Activated CD8-positive, alpha-beta memory T cell treated with anti-CD3 and anti-CD28 coated beads, Interleukin-2, amount 50 U/mL, for 24 hours (primary cell): ENCODE measurements around the gene ARNT2.

Experiments
- DNase-seq: peaks from one replicate; pipeline ENCODE4 v3.0.0-alpha.2; 2020; ENCODE audit errors: extremely low read depth

ARNT2 gene

GRCh38 chr15:80576519-80577090, 172.4 kb downstream of the ARNT2 start:
- DNase-seq: no peak

- DNase-seq: no peak
These were observed 173.5 kb downstream of the ARNT2 start for GRCh38 chr15:80577552-80578205.

- no peak for DNase-seq
These were observed 174.0 kb downstream of the ARNT2 start for GRCh38 chr15:80578206-80578595.

- DNase-seq: no peak
These were observed 174.7 kb downstream of the ARNT2 start for GRCh38 chr15:80578871-80579270.

- DNase-seq: no peak
These were observed 175.4 kb downstream of the ARNT2 start for GRCh38 chr15:80579611-80580010.

GRCh38 chr15:80580106-80580505, 175.9 kb downstream of the ARNT2 start:
- DNase-seq: no peak

- no peak for DNase-seq
These were observed 176.5 kb downstream of the ARNT2 start for GRCh38 chr15:80580536-80581260.

GRCh38 chr15:80581976-80582375, 177.8 kb downstream of the ARNT2 start:
- no peak for DNase-seq

GRCh38 chr15:80582816-80583423, 178.7 kb downstream of the ARNT2 start:
- no peak for DNase-seq

- DNase-seq: no peak
These were observed 180.4 kb downstream of the ARNT2 start for GRCh38 chr15:80584561-80584964.

- DNase-seq: no peak
These were observed 180.9 kb downstream of the ARNT2 start for GRCh38 chr15:80584973-80585525.

GRCh38 chr15:80585544-80586018, 181.4 kb downstream of the ARNT2 start:
- DNase-seq: no peak

- DNase-seq: no peak
These were observed 182.0 kb downstream of the ARNT2 start for GRCh38 chr15:80586161-80586560.

GRCh38 chr15:80587007-80587406, 182.8 kb downstream of the ARNT2 start:
- no peak for DNase-seq

- DNase-seq: no peak
These were observed 183.8 kb downstream of the ARNT2 start for GRCh38 chr15:80587816-80588456.

- no peak for DNase-seq
These were observed 184.6 kb downstream of the ARNT2 start for GRCh38 chr15:80588801-80589200.

GRCh38 chr15:80590761-80591355, 186.7 kb downstream of the ARNT2 start:
- no peak for DNase-seq

- no peak for DNase-seq
These were observed 187.3 kb downstream of the ARNT2 start for GRCh38 chr15:80591471-80591870.

- DNase-seq: no peak
These were observed 188.0 kb downstream of the ARNT2 start for GRCh38 chr15:80591938-80592825.

GRCh38 chr15:80593486-80594030, 189.4 kb downstream of the ARNT2 start:
- no peak for DNase-seq
